ENCODE measurements around the gene KIAA0232. TPM values are rescaled to one million over a fixed set of nuclear protein-coding genes. Genes with fewer than 3 reads are reported as not detected.
"Not testable (repeated sequence)": the region's sequence is repeated elsewhere in the genome, so short reads cannot be mapped to it uniquely, and the experiment has no call there.

KIAA0232 gene
- total RNA-seq, 1 donor from 2014 or later: 14.5 TPM

- Mint-ChIP-seq H3K9me3 (peaks cover 11% of the 10 kb centered on the region), H3K4me1 (ENCODE audit: low read depth) (peaks cover 34% of the 10 kb centered on the region), H3K27ac (peak overlapping the region; percentile 58)
- intact Hi-C loops (cut with micrococcal nuclease): loop anchor here (5.0 to 10.0 kb wide), 2 partner anchors 34 to 1074 kb away; no protein-coding TSS in a partner anchor
- not testable (repeated sequence) for H3K4me3 Mint-ChIP-seq; DNase-seq (ENCODE audit: low spot score); H3K27me3 Mint-ChIP-seq (ENCODE audit: insufficient read depth); H3K36me3 Mint-ChIP-seq (ENCODE audit: low read depth)
Measured at GRCh38 chr4:6890971-6891370, 108.4 kb downstream of the KIAA0232 start.

- peak overlapping the region; percentile 78 for H3K27ac Mint-ChIP-seq
- H3K36me3 Mint-ChIP-seq (ENCODE audit: low read depth): peaks cover 7% of the 10 kb centered on the region
- H3K4me3 Mint-ChIP-seq: peak overlapping the region; percentile 43
- no peaks in the 10 kb centered on the region for H3K27me3 Mint-ChIP-seq (ENCODE audit: insufficient read depth)
- no peak for DNase-seq (ENCODE audit: low spot score)
- H3K9me3 Mint-ChIP-seq: peaks cover 17% of the 10 kb centered on the region
- peaks cover 36% of the 10 kb centered on the region for H3K4me1 Mint-ChIP-seq (ENCODE audit: low read depth)
- intact Hi-C loops (cut with micrococcal nuclease): loop anchor here (2.0 to 10.0 kb wide), 3 partner anchors 17 to 1073 kb away; partner anchors contain the start of gene TBC1D14
Measured at GRCh38 chr4:6891436-6892170, 109.1 kb downstream of the KIAA0232 start.

GRCh38 chr4:6892190-6892908 is 109.8 kb downstream of the KIAA0232 start:
- H3K36me3 Mint-ChIP-seq (ENCODE audit: low read depth): peaks cover 7% of the 10 kb centered on the region
- peaks cover 19% of the 10 kb centered on the region for H3K9me3 Mint-ChIP-seq
- peaks cover 36% of the 10 kb centered on the region for H3K4me1 Mint-ChIP-seq (ENCODE audit: low read depth)
- no peaks in the 10 kb centered on the region for H3K27me3 Mint-ChIP-seq (ENCODE audit: insufficient read depth)
- H3K4me3 Mint-ChIP-seq: peak overlapping the region; percentile 43
- peak; percentile 34 for DNase-seq (ENCODE audit: low spot score)
- H3K27ac Mint-ChIP-seq: peak overlapping the region; percentile 78
- intact Hi-C loops (cut with micrococcal nuclease): loop anchor here (2.0 to 10.0 kb wide), 3 partner anchors 16 to 1072 kb away; partner anchors contain the start of gene TBC1D14

- H3K36me3 Mint-ChIP-seq (ENCODE audit: low read depth): peaks cover 7% of the 10 kb centered on the region
- H3K27ac Mint-ChIP-seq: peak overlapping the region; percentile 78
- H3K9me3 Mint-ChIP-seq: peaks cover 19% of the 10 kb centered on the region
- no peaks in the 10 kb centered on the region for H3K27me3 Mint-ChIP-seq (ENCODE audit: insufficient read depth)
- no peak overlapping the region for H3K4me3 Mint-ChIP-seq
- H3K4me1 Mint-ChIP-seq (ENCODE audit: low read depth): peaks cover 36% of the 10 kb centered on the region
- DNase-seq (ENCODE audit: low spot score): no peak
- intact Hi-C loops (cut with micrococcal nuclease): loop anchor here (2.0 to 10.0 kb wide), 3 partner anchors 16 to 1072 kb away; partner anchors contain the start of gene TBC1D14
Measured at GRCh38 chr4:6892909-6893202, 110.3 kb downstream of the KIAA0232 start.

GRCh38 chr4:6893449-6894085 is 111.0 kb downstream of the KIAA0232 start:
- no peaks in the 10 kb centered on the region for H3K27me3 Mint-ChIP-seq (ENCODE audit: insufficient read depth)
- peak overlapping the region; percentile 83 for H3K27ac Mint-ChIP-seq
- peaks cover 7% of the 10 kb centered on the region for H3K36me3 Mint-ChIP-seq (ENCODE audit: low read depth)
- H3K4me1 Mint-ChIP-seq (ENCODE audit: low read depth): peaks cover 37% of the 10 kb centered on the region
- peaks cover 19% of the 10 kb centered on the region for H3K9me3 Mint-ChIP-seq
- DNase-seq (ENCODE audit: low spot score): no peak
- H3K4me3 Mint-ChIP-seq: peak overlapping the region; percentile 0
- intact Hi-C loops (cut with micrococcal nuclease): loop anchor here (2.0 to 10.0 kb wide), 3 partner anchors 15 to 1071 kb away; partner anchors contain the start of gene TBC1D14

GRCh38 chr4:6894086-6894478 is 111.6 kb downstream of the KIAA0232 start:
- peaks cover 42% of the 10 kb centered on the region for H3K4me1 Mint-ChIP-seq (ENCODE audit: low read depth)
- no peak overlapping the region for H3K27ac Mint-ChIP-seq
- H3K36me3 Mint-ChIP-seq (ENCODE audit: low read depth): peaks cover 8% of the 10 kb centered on the region
- no peak for DNase-seq (ENCODE audit: low spot score)
- no peak overlapping the region for H3K4me3 Mint-ChIP-seq
- H3K27me3 Mint-ChIP-seq (ENCODE audit: insufficient read depth): no peaks in the 10 kb centered on the region
- peaks cover 19% of the 10 kb centered on the region for H3K9me3 Mint-ChIP-seq
- intact Hi-C loops (cut with micrococcal nuclease): loop anchor here (5.0 to 10.0 kb wide), 2 partner anchors 37 to 1071 kb away; no protein-coding TSS in a partner anchor

- H3K27ac Mint-ChIP-seq: no peak overlapping the region
Measured at GRCh38 chr4:6894528-6895498, 112.3 kb downstream of the KIAA0232 start.

GRCh38 chr4:6896035-6896434 is 113.5 kb downstream of the KIAA0232 start:
- H3K4me3 Mint-ChIP-seq: no peak overlapping the region
- peaks cover 61% of the 10 kb centered on the region for H3K4me1 Mint-ChIP-seq (ENCODE audit: low read depth)
- H3K36me3 Mint-ChIP-seq (ENCODE audit: low read depth): peaks cover 8% of the 10 kb centered on the region
- H3K27me3 Mint-ChIP-seq (ENCODE audit: insufficient read depth): no peaks in the 10 kb centered on the region
- intact Hi-C loops (cut with micrococcal nuclease): loop anchor here (10.0 kb wide), 1 partner anchor 1069 kb away; no protein-coding TSS in a partner anchor
- peaks cover 10% of the 10 kb centered on the region for H3K9me3 Mint-ChIP-seq
- DNase-seq (ENCODE audit: low spot score): no peak
- no peak overlapping the region for H3K27ac Mint-ChIP-seq

More at GRCh38 chr4:6894528-6895498, 112.3 kb downstream of the KIAA0232 start:
- H3K4me1 Mint-ChIP-seq (ENCODE audit: low read depth): peaks cover 49% of the 10 kb centered on the region
- peaks cover 8% of the 10 kb centered on the region for H3K36me3 Mint-ChIP-seq (ENCODE audit: low read depth)
- H3K4me3 Mint-ChIP-seq: no peak overlapping the region
- DNase-seq (ENCODE audit: low spot score): no peak
- no peaks in the 10 kb centered on the region for H3K27me3 Mint-ChIP-seq (ENCODE audit: insufficient read depth)
- peaks cover 19% of the 10 kb centered on the region for H3K9me3 Mint-ChIP-seq
- intact Hi-C loops (cut with micrococcal nuclease): loop anchor here (5.0 to 10.0 kb wide), 2 partner anchors 38 to 1070 kb away; no protein-coding TSS in a partner anchor

GRCh38 chr4:6898763-6899162 is 116.2 kb downstream of the KIAA0232 start:
- H3K36me3 Mint-ChIP-seq (ENCODE audit: low read depth): peaks cover 3% of the 10 kb centered on the region
- intact Hi-C loops (cut with micrococcal nuclease): loop anchor here (1.0 to 10.0 kb wide), 6 partner anchors 11 to 1066 kb away; partner anchors contain the start of genes GRPEL1 and TBC1D14
- no peaks in the 10 kb centered on the region for H3K27me3 Mint-ChIP-seq (ENCODE audit: insufficient read depth)
- peaks cover 49% of the 10 kb centered on the region for H3K4me1 Mint-ChIP-seq (ENCODE audit: low read depth)
- peak overlapping the region; percentile 72 for H3K4me3 Mint-ChIP-seq
- DNase-seq (ENCODE audit: low spot score): no peak
- H3K27ac Mint-ChIP-seq: peak overlapping the region; percentile 97
- H3K9me3 Mint-ChIP-seq: peaks cover 10% of the 10 kb centered on the region

- Mint-ChIP-seq H3K4me3 (peak overlapping the region; percentile 72), H3K36me3 (ENCODE audit: low read depth) (peaks cover 2% of the 10 kb centered on the region), H3K4me1 (ENCODE audit: low read depth) (peaks cover 59% of the 10 kb centered on the region), H3K27ac (peak overlapping the region; percentile 97), H3K27me3 (ENCODE audit: insufficient read depth) (no peaks in the 10 kb centered on the region), H3K9me3 (peaks cover 10% of the 10 kb centered on the region)
- intact Hi-C loops (cut with micrococcal nuclease): loop anchor here (10.0 kb wide), 1 partner anchor 715 kb away; no protein-coding TSS in a partner anchor
- no peak for DNase-seq (ENCODE audit: low spot score)
Measured at GRCh38 chr4:6900181-6900812, 117.8 kb downstream of the KIAA0232 start.

GRCh38 chr4:6900956-6901355 is 118.4 kb downstream of the KIAA0232 start:
- peak overlapping the region; percentile 97 for H3K27ac Mint-ChIP-seq
- no peaks in the 10 kb centered on the region for H3K27me3 Mint-ChIP-seq (ENCODE audit: insufficient read depth)

More at GRCh38 chr4:6900956-6901355, 118.4 kb downstream of the KIAA0232 start:
- Mint-ChIP-seq H3K9me3 (peaks cover 8% of the 10 kb centered on the region), H3K4me1 (ENCODE audit: low read depth) (peaks cover 66% of the 10 kb centered on the region), H3K36me3 (ENCODE audit: low read depth) (peaks cover 2% of the 10 kb centered on the region), H3K4me3 (peak overlapping the region; percentile 72)
- no peak for DNase-seq (ENCODE audit: low spot score)
- intact Hi-C loops (cut with micrococcal nuclease): loop anchor here (10.0 kb wide), 1 partner anchor 716 kb away; no protein-coding TSS in a partner anchor
